DND-41 (cell line): ENCODE measurements around the gene PI16.

ENCODE experiments used
- ATAC-seq: fragments of 200-7000 bp; cut with Tn5 transposase; 3 replicates; pipeline ENCODE4 v1.9.1; 2021; ENCODE audit warnings: low read depth; ENCODE audit not compliant: insufficient read depth
- DNase-seq: peaks from one replicate; pipeline ENCODE4 v3.0.0-alpha.2; 2020
- H2AFZ ChIP-seq: 2 replicates; pipeline ENCODE4 v1.6.0; 2012; ENCODE audit warnings: low read depth, low read length
- H3K27ac ChIP-seq: 2 replicates; pipeline ENCODE4 v1.5.1; 2012; ENCODE audit warnings: low read length, inconsistent platforms
- H3K27me3 ChIP-seq: fragments of 200-600 bp; sonication (generic); 2 replicates; pipeline ENCODE4 v1.6.0; 2012; ENCODE audit warnings: low read length, mild to moderate bottlenecking, inconsistent platforms; ENCODE audit not compliant: insufficient read depth, poor library complexity
- H3K36me3 ChIP-seq: 2 replicates; pipeline ENCODE4 v1.5.1; 2012; ENCODE audit warnings: low read length, inconsistent platforms; ENCODE audit not compliant: insufficient read depth
- H3K4me1 ChIP-seq: 2 replicates; pipeline ENCODE4 v1.5.1; 2012; ENCODE audit warnings: mild to moderate bottlenecking, low read length; ENCODE audit not compliant: insufficient read depth
- H3K4me2 ChIP-seq: 2 replicates; pipeline ENCODE4 v1.6.0; 2012; ENCODE audit warnings: mild to moderate bottlenecking, moderate library complexity, low read length, inconsistent platforms; ENCODE audit not compliant: insufficient read depth
- H3K4me3 ChIP-seq, 2 experiments: fragments of 200-600 bp in 1 of 2; shearing (Covaris generic) in 1 of 2; 2 replicates each; pipeline ENCODE4 v1.5.1; 2012 to 2016; ENCODE audit warnings: inconsistent platforms in 2 of 2, low read length in 2 of 2, mild to moderate bottlenecking in 2 of 2, low read depth in 1 of 2, moderate library complexity in 1 of 2
- H3K79me2 ChIP-seq: 2 replicates; pipeline ENCODE4 v1.6.0; 2012; ENCODE audit warnings: low read length, inconsistent platforms; ENCODE audit not compliant: insufficient read depth
- H3K9ac ChIP-seq: 2 replicates; pipeline ENCODE4 v1.6.0; 2012; ENCODE audit warnings: low read depth, mild to moderate bottlenecking, inconsistent platforms, low read length, moderate library complexity
- H3K9me3 ChIP-seq: 2 replicates; pipeline ENCODE4 v1.5.1; 2012; ENCODE audit warnings: low read length, moderate library complexity, mild to moderate bottlenecking, inconsistent platforms; ENCODE audit not compliant: insufficient read depth, severe bottlenecking
- H4K20me1 ChIP-seq: 2 replicates; pipeline ENCODE4 v1.6.0; 2012; ENCODE audit warnings: low read length; ENCODE audit not compliant: insufficient read depth
- EZH2 ChIP-seq: IDR thresholded peaks from 3 replicates; pipeline ENCODE4 v1.6.1; 2012; ENCODE audit warnings: borderline replicate concordance, low read depth, mild to moderate bottlenecking, moderate library complexity, low read length, inconsistent platforms; ENCODE audit not compliant: severe bottlenecking
- TF ChIP-seq, protein P1 (sequence below): IDR thresholded peaks from 2 replicates; pipeline ENCODE4 v1.5.1; 2012; ENCODE audit warnings: borderline replicate concordance, low read length, moderate library complexity, mild to moderate bottlenecking; ENCODE audit not compliant: poor library complexity, severe bottlenecking; ENCODE audit errors: extremely low read depth

Gene PI16

DNA sequence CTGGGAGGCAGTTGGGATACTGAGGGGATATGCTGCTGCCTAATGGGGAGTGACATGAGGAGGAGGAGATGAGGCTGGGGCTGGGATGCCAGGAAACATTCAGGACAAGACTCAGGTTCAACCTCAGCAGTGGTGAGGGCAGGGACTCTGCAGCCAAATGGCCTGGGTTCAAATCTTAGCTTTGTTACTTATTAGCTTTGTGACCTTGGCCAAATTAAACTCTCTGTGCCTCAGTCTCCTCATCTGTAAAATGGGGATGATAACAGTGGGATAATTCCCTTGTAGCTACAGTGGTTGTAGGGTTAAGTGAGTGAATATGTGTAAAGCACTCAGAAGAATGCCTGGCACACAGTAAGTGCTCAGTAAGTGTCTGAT, 1.9 kb downstream of the PI16 start:
- ATAC-seq: no peak
- H3K79me2 ChIP-seq: no peaks in the 10 kb centered on the region
- no peak overlapping the region for H3K4me2 ChIP-seq
- H3K4me1 ChIP-seq: peaks cover 9% of the 10 kb centered on the region
- TF ChIP-seq EZH2: no peak
- TF ChIP-seq, protein P1, sequence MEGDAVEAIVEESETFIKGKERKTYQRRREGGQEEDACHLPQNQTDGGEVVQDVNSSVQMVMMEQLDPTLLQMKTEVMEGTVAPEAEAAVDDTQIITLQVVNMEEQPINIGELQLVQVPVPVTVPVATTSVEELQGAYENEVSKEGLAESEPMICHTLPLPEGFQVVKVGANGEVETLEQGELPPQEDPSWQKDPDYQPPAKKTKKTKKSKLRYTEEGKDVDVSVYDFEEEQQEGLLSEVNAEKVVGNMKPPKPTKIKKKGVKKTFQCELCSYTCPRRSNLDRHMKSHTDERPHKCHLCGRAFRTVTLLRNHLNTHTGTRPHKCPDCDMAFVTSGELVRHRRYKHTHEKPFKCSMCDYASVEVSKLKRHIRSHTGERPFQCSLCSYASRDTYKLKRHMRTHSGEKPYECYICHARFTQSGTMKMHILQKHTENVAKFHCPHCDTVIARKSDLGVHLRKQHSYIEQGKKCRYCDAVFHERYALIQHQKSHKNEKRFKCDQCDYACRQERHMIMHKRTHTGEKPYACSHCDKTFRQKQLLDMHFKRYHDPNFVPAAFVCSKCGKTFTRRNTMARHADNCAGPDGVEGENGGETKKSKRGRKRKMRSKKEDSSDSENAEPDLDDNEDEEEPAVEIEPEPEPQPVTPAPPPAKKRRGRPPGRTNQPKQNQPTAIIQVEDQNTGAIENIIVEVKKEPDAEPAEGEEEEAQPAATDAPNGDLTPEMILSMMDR: no peak
- H2AFZ ChIP-seq: no peak overlapping the region
- no peaks in the 10 kb centered on the region for H3K27me3 ChIP-seq
- no peak overlapping the region for H3K27ac ChIP-seq
- H4K20me1 ChIP-seq: no peaks in the 10 kb centered on the region
- DNase-seq: no peak
- H3K9ac ChIP-seq: no peak overlapping the region
- no peaks in the 10 kb centered on the region for H3K9me3 ChIP-seq
- no peaks in the 10 kb centered on the region for H3K36me3 ChIP-seq
- H3K4me3 ChIP-seq: no peak overlapping the region

DNA sequence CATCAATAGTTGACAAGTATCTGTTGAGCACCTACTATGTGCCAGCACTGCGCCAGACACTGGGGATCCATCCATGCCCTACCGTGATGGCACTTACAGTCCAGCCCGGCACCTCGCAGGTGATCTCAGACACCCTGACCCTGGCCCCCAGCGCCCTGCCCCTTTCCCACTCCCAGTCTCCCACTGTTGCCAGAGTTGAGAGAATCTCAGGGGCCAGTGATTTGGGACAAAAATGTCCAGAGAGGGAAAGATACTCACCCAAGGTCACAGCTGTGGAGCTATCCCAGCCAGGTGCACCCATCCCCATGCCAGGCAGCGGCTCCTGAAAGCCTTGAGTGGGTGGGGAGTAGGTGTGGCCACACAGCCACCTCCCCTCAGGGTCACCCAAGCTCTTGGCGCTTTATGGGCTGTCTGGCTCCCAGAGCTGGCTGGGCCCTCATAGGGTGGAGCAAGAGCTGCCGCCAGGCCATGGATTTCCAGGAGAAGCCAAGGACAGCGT, 3.3 kb downstream of the PI16 start:
- TF ChIP-seq EZH2: no peak
- TF ChIP-seq, protein P1: no peak
- Histone ChIP-seq H3K27me3 (no peaks in the 10 kb centered on the region), H3K27ac (no peak overlapping the region), H3K79me2 (no peaks in the 10 kb centered on the region), H3K9me3 (no peaks in the 10 kb centered on the region), H3K36me3 (no peaks in the 10 kb centered on the region), H3K4me1 (peaks cover 12% of the 10 kb centered on the region), H4K20me1 (no peaks in the 10 kb centered on the region), H2AFZ (no peak overlapping the region), H3K4me2 (no peak overlapping the region), H3K4me3 (no peak overlapping the region), H3K9ac (no peak overlapping the region)
- DNase-seq (no peak), ATAC-seq (no peak)

DNA sequence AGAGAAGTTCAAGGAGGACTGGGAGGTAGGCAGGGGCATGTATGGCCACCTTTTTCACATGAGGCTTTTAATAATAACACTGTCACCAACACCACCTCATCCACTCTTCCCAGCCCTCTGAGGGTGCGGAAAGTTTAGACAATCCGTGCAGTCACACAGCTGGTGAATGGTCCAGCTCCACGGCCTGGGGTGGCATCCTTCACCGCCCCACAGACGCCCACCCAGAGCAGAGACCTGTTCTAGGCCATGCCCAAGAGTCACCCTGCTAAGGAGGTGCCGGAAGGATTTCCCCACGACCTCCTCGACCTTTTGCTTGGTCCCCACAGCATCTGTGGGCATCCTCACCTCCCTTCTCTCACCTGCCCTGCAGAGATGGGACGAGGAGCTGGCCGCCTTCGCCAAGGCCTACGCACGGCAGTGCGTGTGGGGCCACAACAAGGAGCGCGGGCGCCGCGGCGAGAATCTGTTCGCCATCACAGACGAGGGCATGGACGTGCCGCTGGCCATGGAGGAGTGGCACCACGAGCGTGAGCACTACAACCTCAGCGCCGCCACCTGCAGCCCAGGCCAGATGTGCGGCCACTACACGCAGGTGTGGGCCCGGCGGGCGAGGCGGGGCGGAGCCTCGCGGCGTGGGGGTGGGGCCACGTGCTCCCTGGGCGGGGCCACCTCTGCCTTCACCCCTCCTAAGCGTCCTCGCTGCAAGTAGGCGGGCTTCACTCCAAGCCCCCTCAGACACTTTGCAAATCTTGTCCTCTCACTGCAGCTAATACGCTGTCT, 4.4 kb downstream of the PI16 start:
- Histone ChIP-seq H3K36me3 (no peaks in the 10 kb centered on the region), H4K20me1 (no peaks in the 10 kb centered on the region), H3K9ac (no peak overlapping the region), H3K79me2 (no peaks in the 10 kb centered on the region), H2AFZ (no peak overlapping the region), H3K27me3 (no peaks in the 10 kb centered on the region), H3K4me3 (no peak overlapping the region), H3K27ac (no peak overlapping the region), H3K4me2 (no peak overlapping the region), H3K4me1 (peaks cover 24% of the 10 kb centered on the region), H3K9me3 (no peaks in the 10 kb centered on the region)
- ATAC-seq (no peak), DNase-seq (no peak)
- no peak for TF ChIP-seq EZH2
- TF ChIP-seq, protein P1: no peak
